ENCODE results near the gene PRICKLE1. TPM values are rescaled to one million over a fixed set of nuclear protein-coding genes. Genes with fewer than 3 reads are reported as not detected.

Gene PRICKLE1
- total and polyA plus RNA-seq, 9 of the 15 experiments (the other 6 are each of a cell fraction or from before 2014, with no cell fraction given) = 0.22 to 0.85 (median 0.31) TPM

DNA sequence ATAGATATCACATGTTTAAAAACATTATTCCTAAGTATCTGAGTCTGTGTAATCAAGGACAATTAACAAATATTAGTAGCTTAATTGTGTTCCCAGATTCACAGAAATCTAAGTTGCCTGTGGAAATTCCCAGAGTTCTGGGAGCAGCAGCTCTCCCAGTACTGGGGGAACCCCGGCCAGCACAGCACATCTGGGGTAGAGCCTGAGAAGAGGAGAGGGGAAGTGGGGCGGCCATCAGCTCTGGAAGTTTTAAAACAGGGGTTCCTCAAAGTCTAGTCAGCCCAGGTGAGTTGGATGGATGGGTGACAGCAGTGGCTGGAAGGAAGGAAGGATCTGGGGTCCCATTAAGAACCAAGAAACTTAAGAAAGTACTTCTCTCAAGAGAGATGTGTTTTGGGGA, 24.6 kb downstream of the PRICKLE1 start:
- Histone ChIP-seq H4K20me1 (replicated peaks; ENCODE audit: control insufficient read depth, insufficient read depth, low read length) (no peaks in the 10 kb centered on the region), H3K79me2 (ENCODE audit: control insufficient read depth, insufficient read depth, low read length) (no peaks in the 10 kb centered on the region), H3K36me3 (ENCODE audit: control insufficient read depth, insufficient read depth, low read length) (no peaks in the 10 kb centered on the region), H3K4me2 (ENCODE audit: insufficient read depth, low read length) (no peak overlapping the region), H2AFZ (ENCODE audit: low read depth, low read length) (no peak overlapping the region), H3K9me1 (ENCODE audit: control insufficient read depth, insufficient read depth, low read length) (no peaks in the 10 kb centered on the region), H3K4me3 (no peak overlapping the region), H3K27ac (ENCODE audit: extremely low read depth, low read depth, low read length) (no peak overlapping the region), H3K27me3 (ENCODE audit: control insufficient read depth in 2 of 2, insufficient read depth in 2 of 2, low read length in 2 of 2) (no peaks in the 10 kb centered on the region; a peak in 1 of 5 replicates), H3K9ac (ENCODE audit: insufficient read depth in 1 of 2, low read depth in 2 of 2, low read length in 2 of 2) (no peak overlapping the region), H3K9me3 (replicated peaks; ENCODE audit: control insufficient read depth, insufficient read depth, low read depth, low read length) (no peaks in the 10 kb centered on the region), H3K4me1 (replicated peaks in 1 of 2; ENCODE audit: control insufficient read depth in 2 of 2, insufficient read depth in 2 of 2, low read length in 2 of 2) (no peaks in the 10 kb centered on the region)
- FAIRE-seq (no peak), DNase-seq (ENCODE audit: extremely low read depth in 1 of 4, low spot score in 3 of 4) (no peak), ATAC-seq (no peak)
- CTCF ChIA-PET (ENCODE audit: low intra/inter-chr PET ratio) = no interaction called here
- intact Hi-C loops (cut with micrococcal nuclease) = loop anchor here (1.0 to 5.0 kb wide), 3 partner anchors 82 to 1288 kb away; no protein-coding TSS in a partner anchor
- POLR2A ChIA-PET = no interaction called here
- in situ Hi-C loops (cut with MboI) = loop anchor here (10.0 to 25.0 kb wide), 2 partner anchors 210 to 428 kb away; partner anchors contain the start of gene GXYLT1
- no TSS peak for BruUV-seq (replicated peaks)
- WGBS (ENCODE audit: insufficient coverage, low coverage, missing lambda C conversion rate) = 0% methylated on average over 2 of the region's 2 CpGs
- TF ChIP-seq DMBX1 (CRISPR knock-in tag; IDR thresholded peaks at IDR 0.05; ENCODE audit: borderline replicate concordance) (no peak), POLR2G (IDR thresholded peaks at IDR 0.05; ENCODE audit: low read depth, low read length) (no peak), NFATC3 (IDR thresholded peaks at IDR 0.05) (no peak), ARID3A (IDR thresholded peaks at IDR 0.05; ENCODE audit: borderline replicate concordance, low read depth, low read length) (no peak), TAF1 (IDR thresholded peaks at IDR 0.05; ENCODE audit: control insufficient read depth, extremely low read depth, insufficient read depth, low read length, severe bottlenecking) (no peak), ASH1L (IDR thresholded peaks at IDR 0.05; ENCODE audit: borderline replicate concordance, low read depth, partially characterized antibody) (no peak), MXI1 (IDR thresholded peaks at IDR 0.05; ENCODE audit: low read depth, low read length) (no peak), NFXL1 (CRISPR knock-in tag; IDR thresholded peaks at IDR 0.05) (no peak), TAF9B (IDR thresholded peaks at IDR 0.05; ENCODE audit: partially characterized antibody) (no peak), ZNF584 (CRISPR knock-in tag; IDR thresholded peaks at IDR 0.05; ENCODE audit: low read depth) (no peak), ATF1 (CRISPR knock-in tag; IDR thresholded peaks at IDR 0.05) (no peak), ATF1 (tag; IDR thresholded peaks at IDR 0.05) (no peak), TCF3 (CRISPR knock-in tag; IDR thresholded peaks at IDR 0.05) (no peak), ZNF311 (CRISPR knock-in tag; IDR thresholded peaks at IDR 0.05) (no peak)
- TF ChIP-seq, protein P1, sequence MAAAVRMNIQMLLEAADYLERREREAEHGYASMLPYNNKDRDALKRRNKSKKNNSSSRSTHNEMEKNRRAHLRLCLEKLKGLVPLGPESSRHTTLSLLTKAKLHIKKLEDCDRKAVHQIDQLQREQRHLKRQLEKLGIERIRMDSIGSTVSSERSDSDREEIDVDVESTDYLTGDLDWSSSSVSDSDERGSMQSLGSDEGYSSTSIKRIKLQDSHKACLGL (CRISPR knock-in tag; IDR thresholded peaks at IDR 0.05; ENCODE audit: borderline replicate concordance, poor library complexity, severe bottlenecking) = no peak
- TF ChIP-seq, protein P2, sequence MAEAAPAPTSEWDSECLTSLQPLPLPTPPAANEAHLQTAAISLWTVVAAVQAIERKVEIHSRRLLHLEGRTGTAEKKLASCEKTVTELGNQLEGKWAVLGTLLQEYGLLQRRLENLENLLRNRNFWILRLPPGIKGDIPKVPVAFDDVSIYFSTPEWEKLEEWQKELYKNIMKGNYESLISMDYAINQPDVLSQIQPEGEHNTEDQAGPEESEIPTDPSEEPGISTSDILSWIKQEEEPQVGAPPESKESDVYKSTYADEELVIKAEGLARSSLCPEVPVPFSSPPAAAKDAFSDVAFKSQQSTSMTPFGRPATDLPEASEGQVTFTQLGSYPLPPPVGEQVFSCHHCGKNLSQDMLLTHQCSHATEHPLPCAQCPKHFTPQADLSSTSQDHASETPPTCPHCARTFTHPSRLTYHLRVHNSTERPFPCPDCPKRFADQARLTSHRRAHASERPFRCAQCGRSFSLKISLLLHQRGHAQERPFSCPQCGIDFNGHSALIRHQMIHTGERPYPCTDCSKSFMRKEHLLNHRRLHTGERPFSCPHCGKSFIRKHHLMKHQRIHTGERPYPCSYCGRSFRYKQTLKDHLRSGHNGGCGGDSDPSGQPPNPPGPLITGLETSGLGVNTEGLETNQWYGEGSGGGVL (CRISPR knock-in tag; IDR thresholded peaks at IDR 0.05) = no peak
- TF ChIP-seq, protein P3, sequence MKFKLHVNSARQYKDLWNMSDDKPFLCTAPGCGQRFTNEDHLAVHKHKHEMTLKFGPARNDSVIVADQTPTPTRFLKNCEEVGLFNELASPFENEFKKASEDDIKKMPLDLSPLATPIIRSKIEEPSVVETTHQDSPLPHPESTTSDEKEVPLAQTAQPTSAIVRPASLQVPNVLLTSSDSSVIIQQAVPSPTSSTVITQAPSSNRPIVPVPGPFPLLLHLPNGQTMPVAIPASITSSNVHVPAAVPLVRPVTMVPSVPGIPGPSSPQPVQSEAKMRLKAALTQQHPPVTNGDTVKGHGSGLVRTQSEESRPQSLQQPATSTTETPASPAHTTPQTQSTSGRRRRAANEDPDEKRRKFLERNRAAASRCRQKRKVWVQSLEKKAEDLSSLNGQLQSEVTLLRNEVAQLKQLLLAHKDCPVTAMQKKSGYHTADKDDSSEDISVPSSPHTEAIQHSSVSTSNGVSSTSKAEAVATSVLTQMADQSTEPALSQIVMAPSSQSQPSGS (CRISPR knock-in tag; IDR thresholded peaks at IDR 0.05) = no peak
